Breast epithelium (tissue), 4 donors: ENCODE results near the gene SHB. TPM values are rescaled to one million over a fixed set of nuclear protein-coding genes. Genes with fewer than 3 reads are reported as not detected.
A peak's percentile ranks its signal among the peaks of the same experiment; 100 is the strongest.

ENCODE experiments used
- DNase-seq, 2 donors: peaks; one replicate each; pipeline ENCODE4 v3.0.0-alpha.2; 2019; ENCODE audit warnings: low spot score in 2 of 2
- H3K27ac ChIP-seq, 2 donors: fragments of 200-600 bp; sonication (generic) in 1 of 2; one replicate each; pipeline ENCODE4 v1.5.1; 2016 to 2019; ENCODE audit warnings: mild to moderate bottlenecking in 1 of 2
- H3K27me3 ChIP-seq, 2 donors: fragments of 200-600 bp; sonication (generic) in 1 of 2; one replicate each; pipeline versions ENCODE4 v1.5.1 to v1.6.0; 2017 to 2019; ENCODE audit warnings: control low read depth in 1 of 2, mild to moderate bottlenecking in 1 of 2
- H3K36me3 ChIP-seq: fragments of 200-600 bp; one replicate; pipeline ENCODE4 v1.5.1; 2019
- H3K4me1 ChIP-seq, 2 donors: fragments of 200-600 bp; sonication (generic); one replicate each; pipeline ENCODE4 v1.5.1; 2016 to 2019; ENCODE audit warnings: control low read depth in 1 of 2
- H3K4me3 ChIP-seq, 3 donors: fragments of 200-600 bp; sonication (generic); 1 replicate in 2 of 3; 2 replicates in 1 of 3; pipeline ENCODE4 v1.5.1; 2016 to 2019; ENCODE audit warnings: mild to moderate bottlenecking in 3 of 3, moderate library complexity in 2 of 3
- H3K9me3 ChIP-seq, 2 donors: fragments of 200-600 bp; sonication (generic) in 1 of 2; one replicate each; pipeline ENCODE4 v1.5.1; 2016 to 2019; ENCODE audit warnings: control low read depth in 1 of 2
- POLR2A ChIP-seq: fragments of 450-650 bp; IDR thresholded peaks from one replicate; pipeline ENCODE4 v1.6.1; 2016; ENCODE audit warnings: antibody characterized with exemption, mild to moderate bottlenecking, moderate library complexity
- POLR2AphosphoS5 ChIP-seq, 3 donors: sonication (generic); formaldehyde crosslinking; IDR thresholded peaks; one replicate each; pipeline ENCODE4 v1.6.1; 2017; ENCODE audit warnings: antibody characterized with exemption in 3 of 3
- intact Hi-C: fragments of 100-400 bp; cut with DNase I; formaldehyde crosslinking; loops from one replicate; pipeline ENCODE4 v1.15.1; 2023; ENCODE audit warnings: low total_unique reads
- total RNA-seq, 3 donors: library from RNA; depleted of rRNA; stranded (reverse); fragments of >200 nt; gene quantifications; one replicate each; pipeline ENCODE4 v1.1.0, GENCODE V29; 2016
- TF ChIP-seq, protein P1 (sequence below), 3 donors: fragments of 450-650 bp; IDR thresholded peaks; one replicate each; pipeline ENCODE4 v1.5.1; 2016 to 2017; ENCODE audit warnings: antibody characterized with exemption in 3 of 3, mild to moderate bottlenecking in 3 of 3, moderate library complexity in 3 of 3

The SHB gene
- total RNA-seq, 3 donors from 2014 or later, result 3.8 to 18.7 (median 17.9) TPM

DNA sequence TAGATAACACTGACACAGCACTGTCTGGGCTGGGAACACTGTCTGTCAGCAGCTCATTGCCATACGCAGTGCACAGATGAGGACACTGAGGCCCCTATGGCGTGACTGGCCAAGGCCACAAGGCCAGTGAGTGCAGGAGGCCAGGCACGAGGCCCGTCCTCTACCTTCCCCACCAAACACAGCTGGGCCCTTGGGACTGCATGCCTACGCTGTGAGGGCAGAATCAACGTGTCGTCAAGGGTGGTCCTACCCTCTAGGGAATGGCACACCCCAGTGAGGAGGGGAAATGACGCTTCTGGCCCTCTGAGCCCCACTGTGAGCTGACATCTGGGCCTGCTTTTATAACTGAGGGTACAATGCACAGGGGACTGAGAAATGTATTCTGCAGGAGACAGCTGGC is 123.0 kb downstream of the SHB start:
- DNase-seq, result no peak
- TF ChIP-seq POLR2A, result no peak
- TF ChIP-seq, protein P1, sequence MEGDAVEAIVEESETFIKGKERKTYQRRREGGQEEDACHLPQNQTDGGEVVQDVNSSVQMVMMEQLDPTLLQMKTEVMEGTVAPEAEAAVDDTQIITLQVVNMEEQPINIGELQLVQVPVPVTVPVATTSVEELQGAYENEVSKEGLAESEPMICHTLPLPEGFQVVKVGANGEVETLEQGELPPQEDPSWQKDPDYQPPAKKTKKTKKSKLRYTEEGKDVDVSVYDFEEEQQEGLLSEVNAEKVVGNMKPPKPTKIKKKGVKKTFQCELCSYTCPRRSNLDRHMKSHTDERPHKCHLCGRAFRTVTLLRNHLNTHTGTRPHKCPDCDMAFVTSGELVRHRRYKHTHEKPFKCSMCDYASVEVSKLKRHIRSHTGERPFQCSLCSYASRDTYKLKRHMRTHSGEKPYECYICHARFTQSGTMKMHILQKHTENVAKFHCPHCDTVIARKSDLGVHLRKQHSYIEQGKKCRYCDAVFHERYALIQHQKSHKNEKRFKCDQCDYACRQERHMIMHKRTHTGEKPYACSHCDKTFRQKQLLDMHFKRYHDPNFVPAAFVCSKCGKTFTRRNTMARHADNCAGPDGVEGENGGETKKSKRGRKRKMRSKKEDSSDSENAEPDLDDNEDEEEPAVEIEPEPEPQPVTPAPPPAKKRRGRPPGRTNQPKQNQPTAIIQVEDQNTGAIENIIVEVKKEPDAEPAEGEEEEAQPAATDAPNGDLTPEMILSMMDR (IDR thresholded peaks at IDR 0.05), result no peak
- no peak for TF ChIP-seq POLR2AphosphoS5 (IDR thresholded peaks at IDR 0.05)
- Histone ChIP-seq H3K4me3 (no peak overlapping the region), H3K27me3 (no peaks in the 10 kb centered on the region), H3K4me1 (peaks cover 7 to 17% of the 10 kb centered on the region in 2 donors), H3K27ac (no peak overlapping the region), H3K9me3 (no peaks in the 10 kb centered on the region), H3K36me3 (no peaks in the 10 kb centered on the region)
- intact Hi-C loops, result no loop called here

DNA sequence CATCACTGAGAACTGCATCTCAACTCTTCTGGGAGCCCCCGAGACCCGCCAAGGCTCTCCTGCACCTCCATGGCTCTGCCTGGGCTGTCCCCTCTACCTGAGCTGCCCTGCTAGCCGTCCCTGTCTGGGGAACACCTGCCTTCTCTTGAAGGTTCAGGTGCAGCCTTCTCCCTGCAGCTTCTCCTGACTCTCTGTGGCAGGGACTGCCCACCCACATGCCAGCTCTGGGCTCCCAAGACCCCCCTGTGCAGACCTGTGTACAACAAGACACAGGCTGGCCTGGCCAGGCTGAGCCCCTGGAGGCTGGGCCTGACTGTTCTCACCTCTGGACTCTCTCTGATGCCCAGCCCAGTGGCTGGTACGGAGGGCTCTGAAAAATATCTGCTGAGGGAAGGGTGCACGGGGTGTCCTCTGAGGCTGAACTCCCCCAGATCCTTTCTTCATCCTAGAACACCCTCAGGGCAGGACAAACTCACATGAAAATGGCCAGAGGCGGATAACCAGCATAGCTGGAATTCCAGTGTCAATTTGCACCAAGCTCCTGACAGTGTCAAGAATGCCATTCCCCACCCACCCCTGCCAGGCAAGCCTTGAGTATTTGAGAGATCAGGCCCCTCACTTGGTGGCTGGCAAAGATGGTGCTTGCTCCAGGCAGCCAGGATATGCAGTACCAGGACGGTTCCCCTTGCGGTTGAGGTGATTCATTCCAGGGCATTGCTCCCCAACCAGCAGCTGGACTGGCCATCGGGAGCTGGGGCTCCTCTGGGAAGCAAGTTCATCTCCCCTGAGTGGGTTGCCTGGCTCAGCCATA is 124.2 kb downstream of the SHB start:
- H3K27ac ChIP-seq, result peak overlapping the region in 1 of 2 donors; percentile 72
- no peaks in the 10 kb centered on the region for H3K9me3 ChIP-seq
- no peaks in the 10 kb centered on the region for H3K27me3 ChIP-seq
- H3K36me3 ChIP-seq, result no peaks in the 10 kb centered on the region
- intact Hi-C loops, result no loop called here
- peaks cover 7 to 17% of the 10 kb centered on the region in 2 donors for H3K4me1 ChIP-seq
- TF ChIP-seq, protein P1 (IDR thresholded peaks at IDR 0.05), result no peak
- no peak for TF ChIP-seq POLR2A
- TF ChIP-seq POLR2AphosphoS5 (IDR thresholded peaks at IDR 0.05), result no peak
- DNase-seq, result no peak
- no peak overlapping the region for H3K4me3 ChIP-seq

DNA sequence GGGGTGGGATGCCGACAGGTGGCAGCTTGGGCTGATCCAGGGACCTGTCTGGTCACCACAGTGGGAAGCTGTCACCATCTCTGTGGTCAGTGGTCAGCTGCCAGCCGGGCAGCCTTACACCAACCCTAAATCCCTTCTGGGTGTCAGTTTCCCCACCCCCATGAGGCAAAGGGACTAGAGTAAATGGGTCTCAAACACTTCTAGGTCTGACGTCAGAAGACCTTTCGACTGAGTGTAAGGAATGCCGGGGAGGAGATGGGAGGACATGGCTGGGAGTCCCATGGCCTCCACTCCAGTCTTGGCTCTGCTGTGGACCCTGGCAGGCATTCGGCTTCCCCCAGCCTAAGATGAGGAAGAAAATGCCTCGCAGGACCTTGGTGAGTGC is 124.8 kb downstream of the SHB start:
- intact Hi-C loops, result no loop called here
- TF ChIP-seq, protein P1 (IDR thresholded peaks at IDR 0.05), result no peak
- TF ChIP-seq POLR2AphosphoS5 (IDR thresholded peaks at IDR 0.05) (no peak), POLR2A (no peak)
- H3K27ac ChIP-seq, result peak overlapping the region; percentile 36 to 72
- no peak for DNase-seq
- H3K36me3 ChIP-seq, result no peaks in the 10 kb centered on the region
- H3K9me3 ChIP-seq, result no peaks in the 10 kb centered on the region
- peaks cover 7 to 17% of the 10 kb centered on the region in 2 donors for H3K4me1 ChIP-seq
- H3K4me3 ChIP-seq, result no peak overlapping the region
- H3K27me3 ChIP-seq, result no peaks in the 10 kb centered on the region

DNA sequence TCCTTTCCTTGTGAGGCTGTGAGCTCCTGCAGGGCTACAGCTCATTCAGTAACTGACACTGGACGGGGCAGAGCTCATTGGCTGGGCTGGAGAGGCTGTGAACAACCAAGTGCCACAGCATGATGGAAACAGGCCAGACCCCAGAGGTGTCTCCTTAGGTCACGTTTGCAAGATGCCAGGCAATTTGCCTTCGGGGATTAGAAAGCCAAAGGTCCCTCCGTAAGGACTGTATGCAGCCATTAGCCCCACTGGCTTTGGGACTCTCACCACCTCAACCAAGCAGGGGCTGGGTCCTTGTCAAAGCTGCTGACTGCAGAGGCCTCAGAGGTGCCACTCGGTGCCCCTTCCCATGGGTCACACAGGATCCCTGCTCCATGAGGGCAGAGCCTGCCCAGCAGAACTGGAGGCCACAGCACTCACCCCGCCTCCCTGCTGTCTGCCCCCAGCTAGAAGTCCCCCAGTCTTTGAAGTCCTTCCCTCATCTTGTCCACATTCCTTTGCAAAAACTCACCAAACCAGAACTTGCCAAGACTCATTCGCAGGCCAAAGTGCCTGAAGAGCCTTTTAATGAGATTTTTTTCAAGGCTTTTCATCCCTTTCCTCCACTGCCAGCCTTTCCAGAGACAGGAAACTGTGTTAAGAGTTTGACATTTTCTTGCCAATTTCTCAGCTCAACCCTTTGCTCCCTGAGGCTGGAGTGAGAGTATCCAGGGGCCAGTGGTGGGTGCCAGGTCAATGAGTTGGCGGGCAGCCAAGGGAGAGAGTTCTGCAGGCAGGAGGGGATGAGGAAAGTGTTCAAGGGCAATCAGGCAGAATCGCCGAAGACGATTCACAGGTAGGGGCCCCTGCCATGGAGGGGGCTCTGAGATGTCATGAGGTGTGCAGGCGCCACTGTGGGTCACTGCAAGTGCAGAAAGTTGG is 125.4 kb downstream of the SHB start:
- Histone ChIP-seq H3K9me3 (no peaks in the 10 kb centered on the region), H3K36me3 (no peaks in the 10 kb centered on the region), H3K4me1 (peaks cover 7 to 17% of the 10 kb centered on the region in 2 donors), H3K27ac (peak overlapping the region; percentile 36 to 72), H3K4me3 (no peak overlapping the region), H3K27me3 (no peaks in the 10 kb centered on the region)
- TF ChIP-seq, protein P1 (IDR thresholded peaks at IDR 0.05), result no peak
- TF ChIP-seq POLR2A (no peak), POLR2AphosphoS5 (IDR thresholded peaks at IDR 0.05) (peak in 1 of 3 donors; percentile 21)
- DNase-seq, result peak in 1 of 2 donors; percentile 72
- intact Hi-C loops, result no loop called here
